HepG2 (cell line): ENCODE data around the gene POC1B. TPM values are rescaled to one million over a fixed set of nuclear protein-coding genes. Genes with fewer than 3 reads are reported as not detected.

Experiments used
- ATAC-seq: fragments of 200-7000 bp; cut with Tn5 transposase; 3 replicates; pipeline ENCODE4 v1.9.1; 2020; ENCODE audit warnings: mild to moderate bottlenecking, moderate library complexity
- BruUV-seq: library from RNA; stranded (reverse); fragments of 400-500 nt; replicated peaks from 2 replicates; lab custom pipeline; 2021; lab: Mats Ljungman, UMichigan
- CTCF ChIA-PET: fragments of 300-600 bp; formaldehyde crosslinking; extraction: SDS; loops from one replicate; lab custom pipeline; 2021; ENCODE audit warnings: low total read pairs, inconsistent platforms, low intra/inter-chr PET ratio; lab: Yijun Ruan, JAX
- POLR2A ChIA-PET: fragments of 350-600 bp; sonication (Branson Sonifier 250); formaldehyde crosslinking; loops from one replicate; lab custom pipeline; 2020; ENCODE audit warnings: antibody characterized with exemption, inconsistent platforms; lab: Yijun Ruan, JAX
- DNase-seq: peaks from one replicate; pipeline ENCODE4 v3.0.0-alpha.2; 2015; ENCODE audit warnings: low spot score
- FAIRE-seq: peaks from 3 replicates; lab custom pipeline; 2011; peaks lifted over from hg19 to GRCh38; lab: Jason Lieb, UNC
- H2AFZ ChIP-seq: one replicate; pipeline ENCODE4 v1.6.1; 2011; ENCODE audit warnings: low read length, inconsistent platforms
- H3K27ac ChIP-seq: fragments of 300-600 bp; 3 replicates; pipeline ENCODE4 v1.8.0; 2011; ENCODE audit warnings: mixed run types, mild to moderate bottlenecking, mixed read lengths, low read length, inconsistent platforms; ENCODE audit not compliant: insufficient read depth; ENCODE audit errors: extremely low read length
- H3K27me3 ChIP-seq, 2 experiments: fragments of 200-600 bp in 1 of 2; 2 replicates in 1 of 2; 3 replicates in 1 of 2; pipeline versions ENCODE4 v1.6.0 to v1.8.0; 2011; ENCODE audit warnings: low read length in 2 of 2, mild to moderate bottlenecking in 2 of 2, moderate library complexity in 2 of 2, inconsistent platforms in 1 of 2; ENCODE audit not compliant: insufficient read depth in 2 of 2, control insufficient read depth in 1 of 2
- H3K36me3 ChIP-seq, 2 experiments: fragments of 200-600 bp in 1 of 2; replicated peaks in 1 of 2; 2 replicates in 1 of 2; 3 replicates in 1 of 2; pipeline versions ENCODE4 v1.5.1 to v1.8.0; 2011; ENCODE audit warnings: low read length in 2 of 2, inconsistent platforms in 1 of 2; ENCODE audit not compliant: insufficient read depth in 2 of 2, control insufficient read depth in 1 of 2
- H3K4me1 ChIP-seq: 2 replicates; pipeline ENCODE4 v1.5.1; 2012; ENCODE audit warnings: low read length, inconsistent platforms; ENCODE audit not compliant: insufficient read depth
- H3K4me2 ChIP-seq: 2 replicates; pipeline ENCODE4 v1.6.0; 2011; ENCODE audit warnings: low read depth, low read length, inconsistent platforms
- H3K4me3 ChIP-seq, 3 experiments: fragments of 200-600 bp in 1 of 3; sonication (generic), shearing (Covaris generic) in 1 of 3; replicated peaks in 1 of 3; 2 replicates each; pipeline ENCODE4 v1.5.1; 2011 to 2016; ENCODE audit warnings: low read length in 3 of 3, inconsistent platforms in 2 of 3, low read depth in 2 of 3, mild to moderate bottlenecking in 2 of 3, control low read depth in 1 of 3, mixed read lengths in 1 of 3; ENCODE audit not compliant: insufficient read depth in 1 of 3
- H3K79me2 ChIP-seq: one replicate; pipeline ENCODE4 v1.6.1; 2011; ENCODE audit warnings: low read length, inconsistent platforms; ENCODE audit not compliant: insufficient read depth
- H3K9ac ChIP-seq: 2 replicates; pipeline ENCODE4 v1.6.0; 2011; ENCODE audit warnings: mild to moderate bottlenecking, low read depth, low read length, inconsistent platforms; ENCODE audit not compliant: insufficient read depth
- H3K9me3 ChIP-seq: 2 replicates; pipeline ENCODE4 v1.5.1; 2012; ENCODE audit warnings: mild to moderate bottlenecking, low read length
- H4K20me1 ChIP-seq: 2 replicates; pipeline ENCODE4 v1.6.0; 2011; ENCODE audit warnings: inconsistent platforms, mild to moderate bottlenecking, low read length, moderate library complexity; ENCODE audit not compliant: insufficient read depth
- EP300 ChIP-seq, 3 experiments: sonication (generic) in 1 of 3; formaldehyde crosslinking in 1 of 3; IDR thresholded peaks; 2 replicates each; pipeline versions ENCODE4 v1.5.1 to v1.6.1; 2011 to 2020; ENCODE audit warnings: low read depth in 2 of 3, low read length in 2 of 3, borderline replicate concordance in 1 of 3, improper control_type of control experiment in 1 of 3, mild to moderate bottlenecking in 1 of 3, missing genetic modification reagents in 1 of 3, moderate library complexity in 1 of 3
- HNF4A ChIP-seq: sonication (generic); formaldehyde crosslinking; IDR thresholded peaks from 2 replicates; pipeline ENCODE4 v1.4.0; 2020; ENCODE audit warnings: missing genetic modification reagents
- MAX ChIP-seq: IDR thresholded peaks from 2 replicates; pipeline ENCODE4 v1.6.1; 2012; ENCODE audit warnings: inconsistent platforms
- NFAT5 ChIP-seq: sonication (generic); formaldehyde crosslinking; IDR thresholded peaks from 2 replicates; pipeline ENCODE4 v1.4.0; 2020; ENCODE audit warnings: missing genetic modification reagents
- ZNF687 ChIP-seq: sonication (generic); formaldehyde crosslinking; IDR thresholded peaks from 2 replicates; pipeline ENCODE4 v1.5.1; 2020; ENCODE audit warnings: mild to moderate bottlenecking, missing genetic modification reagents, moderate library complexity
- ZNF710 ChIP-seq: sonication (generic); formaldehyde crosslinking; IDR thresholded peaks from 2 replicates; pipeline ENCODE4 v1.5.0; 2020; ENCODE audit warnings: mild to moderate bottlenecking, missing genetic modification reagents, borderline replicate concordance
- WGBS: methylation state at CpG from one replicate; pipeline ENCODE4 v1.1.6; 2017; ENCODE audit warnings: low lambda C conversion rate; 5-methylcytosine and 5-hydroxymethylcytosine counted together
- in situ Hi-C: cut with HindIII; loops from 2 replicates; pipeline ENCODE4 v1.10.0; 2017; ENCODE audit warnings: low pct_unique_long_range_greater_than_20kb; ENCODE audit not compliant: extremely low pct_ligation_motif_present
- intact Hi-C: fragments of 100-400 bp; cut with micrococcal nuclease; formaldehyde crosslinking; loops from one replicate; pipeline ENCODE4 v1.10.0; 2022; ENCODE audit not compliant: unreplicated experiment
- polyA plus RNA-seq, 8 experiments: library from polyadenylated mRNA; depleted of rRNA in 3 of 8; stranded (reverse) in 7 of 8; unstranded in 1 of 8; fragments of >200 nt; fragmentation: Illumina TruSeq in 4 of 8; extraction: Trizol in 4 of 8; gene quantifications; 2 replicates each; pipeline versions ENCODE4 v1.2.1 to v1.2.3, GENCODE V29; 2011 to 2016; ENCODE audit warnings: low read depth in 4 of 8, missing spikeins in 1 of 8, mixed read lengths in 1 of 8; ENCODE audit not compliant: insufficient read depth in 1 of 8
- total RNA-seq, 5 experiments: library from RNA; depleted of rRNA; stranded (reverse); fragments of >200 nt; fragmentation: Illumina TruSeq; extraction: Trizol; gene quantifications; 2 replicates each; pipeline ENCODE4 v1.2.3, GENCODE V29; 2016; ENCODE audit warnings: low read depth in 1 of 5

The POC1B gene
- total and polyA plus RNA-seq, 2 of the 13 experiments (the other 11 are each of a cell fraction or from before 2014, with no cell fraction given), result 9.3 to 11.0 TPM

- Histone ChIP-seq H3K27ac (no peak overlapping the region), H3K9ac (no peak overlapping the region), H3K4me3 (no peak overlapping the region), H2AFZ (peak overlapping the region; percentile 58), H4K20me1 (no peaks in the 10 kb centered on the region), H3K4me2 (peak overlapping the region; percentile 13), H3K4me1 (peaks cover 63% of the 10 kb centered on the region), H3K79me2 (no peaks in the 10 kb centered on the region), H3K9me3 (no peaks in the 10 kb centered on the region), H3K36me3 (no peaks in the 10 kb centered on the region), H3K27me3 (no peaks in the 10 kb centered on the region)
- BruUV-seq, result no TSS peak
- in situ Hi-C loops (no loop called here), intact Hi-C loops (no loop called here)
- ATAC-seq, result peak; percentile 23; the same call in 1 of the 3 replicates
- POLR2A ChIA-PET, result interaction anchor here (17.8 kb wide), 1 partner anchor 15 kb away, joined by 430 read pairs; the partner anchor contains the start of gene DUSP6
- no peak for FAIRE-seq
- TF ChIP-seq NFAT5 (CRISPR knock-in tag), result no peak
- TF ChIP-seq HNF4A, result 0 out of 2 replicates have a peak, but pooled peaks have one; percentile 11
- peak in 1 of 2 experiments; percentile 53; a peak in 1 of 4 replicates for TF ChIP-seq EP300 (IDR thresholded peaks at IDR 0.05; ENCODE audit: low read depth in 2 of 2, low read length in 2 of 2)
- TF ChIP-seq EP300 (CRISPR knock-in tag; IDR thresholded peaks at IDR 0.05; ENCODE audit: borderline replicate concordance), result no peak
- TF ChIP-seq ZNF687 (CRISPR knock-in tag), result no peak
- peak; percentile 18; the same call in 1 of the 2 replicates for TF ChIP-seq MAX
- no peak for TF ChIP-seq ZNF710 (CRISPR knock-in tag)
- WGBS, result 62% methylated on average over 7 of the region's 7 CpGs
- no peak for DNase-seq
- CTCF ChIA-PET, result no interaction called here
Measured at GRCh38 chr12:89370850-89371249, 155.0 kb downstream of the POC1B start.
